WTC11 (cell line): Measurements from ENCODE around the gene EIF3L.

ENCODE experiments used
- ATF2 ChIP-seq: sonication (generic); formaldehyde crosslinking; IDR thresholded peaks from 2 replicates; pipeline ENCODE4 v1.8.1; 2022; ENCODE audit warnings: low read depth, missing genetic modification reagents, borderline replicate concordance
- CTCF ChIP-seq: fragments of 200-600 bp; IDR thresholded peaks from 2 replicates; pipeline ENCODE4 v1.8.0; 2022; ENCODE audit warnings: antibody characterized with exemption
- FOXJ3 ChIP-seq: sonication (generic); formaldehyde crosslinking; IDR thresholded peaks from 2 replicates; pipeline ENCODE4 v1.9.0; 2021; ENCODE audit warnings: missing genetic modification reagents, mild to moderate bottlenecking, borderline replicate concordance
- GRHL2 ChIP-seq: fragments of 250-450 bp; sonication (Bioruptor Pico); IDR thresholded peaks from 2 replicates; pipeline ENCODE4 v1.8.0; 2022; ENCODE audit warnings: mild to moderate bottlenecking, moderate library complexity; ENCODE audit not compliant: insufficient replicate concordance, severe bottlenecking
- JUN ChIP-seq: sonication (generic); formaldehyde crosslinking; IDR thresholded peaks from 2 replicates; pipeline ENCODE4 v1.8.0; 2023; ENCODE audit warnings: mild to moderate bottlenecking, missing genetic modification reagents
- MAX ChIP-seq: sonication (generic); formaldehyde crosslinking; IDR thresholded peaks from 2 replicates; pipeline ENCODE4 v1.8.0; 2022; ENCODE audit warnings: mild to moderate bottlenecking, missing genetic modification reagents
- NR2C2 ChIP-seq: sonication (generic); formaldehyde crosslinking; IDR thresholded peaks from 2 replicates; pipeline ENCODE4 v1.8.0; 2022; ENCODE audit warnings: mild to moderate bottlenecking, missing genetic modification reagents
- TCF7 ChIP-seq: sonication (generic); formaldehyde crosslinking; IDR thresholded peaks from 2 replicates; pipeline ENCODE4 v1.8.0; 2022; ENCODE audit warnings: mild to moderate bottlenecking, low read depth, missing genetic modification reagents, moderate library complexity
- TP53 ChIP-seq: sonication (generic); formaldehyde crosslinking; IDR thresholded peaks from 2 replicates; pipeline ENCODE4 v1.8.1; 2023; ENCODE audit warnings: mild to moderate bottlenecking, missing genetic modification reagents
- USF2 ChIP-seq: sonication (generic); formaldehyde crosslinking; IDR thresholded peaks from 2 replicates; pipeline ENCODE4 v1.8.1; 2023; ENCODE audit warnings: mild to moderate bottlenecking, missing genetic modification reagents, moderate library complexity
- ZBTB43 ChIP-seq: sonication (generic); formaldehyde crosslinking; IDR thresholded peaks from 2 replicates; pipeline ENCODE4 v1.8.1; 2023; ENCODE audit warnings: mild to moderate bottlenecking, missing genetic modification reagents

GRCh38 chr22:37806409-37807333 is 42.5 kb upstream of the EIF3L start:
- no peak for TF ChIP-seq CTCF
- TF ChIP-seq TP53 (CRISPR knock-in tag), result no peak
- TF ChIP-seq ATF2 (CRISPR knock-in tag), result no peak
- TF ChIP-seq ZBTB43 (CRISPR knock-in tag), result no peak
- no peak for TF ChIP-seq MAX (CRISPR knock-in tag)
- no peak for TF ChIP-seq TCF7 (CRISPR knock-in tag)
- TF ChIP-seq NR2C2 (CRISPR knock-in tag), result no peak
- no peak for TF ChIP-seq USF2 (CRISPR knock-in tag)
- TF ChIP-seq JUN (CRISPR knock-in tag), result no peak
- TF ChIP-seq FOXJ3 (CRISPR knock-in tag), result no peak
- TF ChIP-seq GRHL2 (CRISPR knock-in tag), result no peak
